ENCODE data around the gene HYDIN. TPM values are rescaled to one million over a fixed set of nuclear protein-coding genes. Genes with fewer than 3 reads are reported as not detected.
"Not testable (repeated sequence)": the region's sequence is repeated elsewhere in the genome, so short reads cannot be mapped to it uniquely, and the experiment has no call there.

Gene HYDIN
- polyA plus RNA-seq, 3 donors: 0.07 to 0.70 (median 0.67) TPM

DNA sequence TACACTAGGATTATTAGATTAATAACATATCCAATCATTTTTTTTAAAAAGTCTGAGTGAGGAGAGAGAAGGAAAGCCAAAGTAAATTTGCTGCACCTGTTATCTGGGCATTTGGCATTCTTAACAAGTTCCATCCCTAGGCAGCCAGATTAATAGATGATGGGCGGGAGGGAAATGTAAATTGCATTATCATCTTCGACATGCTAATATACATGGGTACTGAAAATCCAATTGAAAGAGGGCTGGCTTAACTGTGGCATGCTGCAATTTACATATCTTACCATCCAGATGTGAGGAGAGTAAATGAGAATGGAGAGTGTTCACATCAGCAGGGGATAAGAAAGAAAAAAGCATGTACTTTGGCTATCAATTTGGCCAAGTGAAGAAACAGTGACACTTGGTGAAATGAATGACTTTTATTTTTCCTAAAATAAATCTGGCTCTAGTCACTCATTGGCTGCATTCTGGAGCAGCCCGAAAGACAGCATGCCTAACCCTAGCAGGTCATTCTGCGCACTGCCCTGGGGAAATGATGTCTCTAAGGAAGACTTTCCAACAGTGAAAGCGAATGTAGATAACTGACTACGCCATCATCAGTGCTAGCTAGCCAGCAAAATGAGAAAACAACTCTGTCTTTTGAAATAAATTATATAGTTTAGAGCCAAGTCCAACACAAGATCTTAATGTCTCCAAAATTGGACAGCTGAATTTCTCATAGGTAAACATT, 57.9 kb downstream of the HYDIN start:
- H3K27ac ChIP-seq (ENCODE audit: low read depth, low read length): no peak overlapping the region
- WGBS, 3 donors: 63 to 72% (median 68%) methylated on average over 6 of the region's 6 CpGs

DNA sequence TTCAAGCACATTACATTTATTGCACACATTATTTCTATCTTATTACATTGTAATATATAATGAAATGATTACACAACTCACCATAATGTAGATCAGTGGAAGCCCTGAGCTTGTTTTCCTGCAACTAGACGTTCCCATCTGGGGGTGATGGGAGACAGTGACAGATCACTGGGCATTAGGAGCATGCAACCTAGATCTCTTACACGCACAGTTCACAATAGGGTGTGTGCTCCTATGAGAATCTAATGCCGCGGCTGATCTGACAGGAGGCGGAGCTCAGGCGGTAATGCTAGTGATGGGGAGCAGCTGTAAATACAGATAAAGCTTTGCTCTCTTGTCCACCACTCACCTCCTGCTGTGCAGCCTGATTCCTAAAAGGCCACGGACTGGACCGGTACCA, 69.5 kb downstream of the HYDIN start:
- not testable (repeated sequence) for H3K27ac ChIP-seq (ENCODE audit: low read depth, low read length)
- 88 to 92% (median 91%) methylated on average over 6 of the region's 8 CpGs for WGBS, 3 donors

DNA sequence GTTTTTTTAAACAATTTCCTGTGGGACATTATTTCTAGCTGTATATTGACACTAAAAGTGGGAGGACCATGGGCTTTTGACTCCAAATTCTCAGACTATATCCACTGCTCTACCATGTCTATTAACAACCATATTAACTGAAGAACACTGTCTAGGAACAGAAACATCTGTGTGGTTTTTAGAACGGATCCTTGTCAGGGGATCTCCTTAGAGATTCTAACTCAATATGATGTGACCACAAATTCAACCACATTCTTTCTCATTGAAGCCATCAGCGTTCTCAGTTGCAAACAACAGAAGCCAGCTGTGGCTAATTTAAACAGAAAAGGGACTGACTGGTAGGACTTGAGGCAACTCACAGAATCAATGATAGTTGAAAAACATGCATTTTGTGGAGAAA, 73.2 kb downstream of the HYDIN start:
- WGBS, 3 donors: 77 to 100% methylated on average over 1 of the region's 2 CpGs; no CpG with 5 or more reads in 1 of the 3 donors

DNA sequence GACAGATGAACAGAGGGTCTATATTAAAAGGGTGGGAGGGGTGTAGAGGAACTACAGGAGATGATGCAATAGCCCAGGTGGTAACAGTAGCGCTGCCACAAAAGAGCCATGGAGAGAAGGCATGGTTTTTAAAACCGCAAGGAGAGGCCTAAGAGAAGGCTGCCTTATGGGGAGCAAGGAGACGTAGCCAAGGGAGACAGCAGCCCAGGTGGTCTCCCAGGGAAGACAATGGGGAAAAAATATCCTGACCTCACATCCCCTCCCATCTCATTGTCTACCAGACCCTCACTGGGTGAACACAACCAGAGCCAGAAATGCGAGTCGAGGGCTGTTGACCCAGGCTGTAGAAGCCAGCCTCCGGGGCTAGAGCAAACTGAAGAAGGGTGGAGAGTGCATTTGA, 77.2 kb downstream of the HYDIN start:
- H3K27ac ChIP-seq (ENCODE audit: low read depth, low read length): not testable (repeated sequence)
- WGBS, 3 donors: 50 to 83% (median 60%) methylated on average over 1 to 2 of the region's 6 CpGs

More for the DNA sequence above, 73.2 kb downstream of the HYDIN start:
- not testable (repeated sequence) for H3K27ac ChIP-seq (ENCODE audit: low read depth, low read length)

DNA sequence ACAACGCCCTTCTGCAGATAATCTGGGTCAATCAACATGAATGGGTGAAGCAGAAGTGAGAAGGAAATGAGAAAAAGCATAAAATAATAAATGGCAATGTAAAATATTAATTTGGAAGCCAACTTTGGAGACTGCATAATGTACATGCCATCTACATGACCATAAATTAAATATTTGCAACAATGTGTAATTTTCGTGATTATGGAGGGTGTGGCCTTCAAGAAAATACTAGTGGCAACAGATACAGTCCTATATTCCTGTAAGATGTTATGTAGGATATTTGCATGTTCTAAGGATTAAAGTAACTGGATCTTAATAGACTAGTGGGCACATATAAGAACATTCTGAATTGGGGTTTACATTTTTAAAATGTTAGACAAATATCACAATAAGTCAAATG, 78.9 kb downstream of the HYDIN start:
- H3K27ac ChIP-seq (ENCODE audit: low read depth, low read length): not testable (repeated sequence)
- 33 to 100% methylated on average over 1 of the region's 2 CpGs; no CpG with 5 or more reads in 1 of the 3 donors for WGBS, 3 donors

DNA sequence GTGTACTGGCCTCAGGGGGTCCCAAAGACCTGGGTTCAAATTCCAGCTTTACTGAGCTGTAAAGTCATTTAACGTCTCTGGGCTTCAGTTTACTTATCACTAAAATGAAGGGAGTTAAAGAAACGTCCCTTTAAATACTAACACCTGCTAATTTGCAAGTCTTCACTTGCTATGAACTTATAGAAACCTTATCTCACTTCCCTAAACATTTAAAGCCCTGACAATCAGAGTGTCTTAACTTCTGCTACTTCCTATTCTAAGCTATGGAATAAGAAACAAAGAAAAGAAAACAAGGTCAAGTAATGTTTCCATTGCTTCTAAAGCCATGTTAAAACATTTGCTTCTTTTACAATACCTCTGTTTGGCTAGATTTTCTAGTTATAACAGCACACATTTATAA, 87.3 kb downstream of the HYDIN start:
- 20 to 27% methylated on average over 1 of the region's 2 CpGs; no CpG with 5 or more reads in 1 of the 3 donors for WGBS, 3 donors

DNA sequence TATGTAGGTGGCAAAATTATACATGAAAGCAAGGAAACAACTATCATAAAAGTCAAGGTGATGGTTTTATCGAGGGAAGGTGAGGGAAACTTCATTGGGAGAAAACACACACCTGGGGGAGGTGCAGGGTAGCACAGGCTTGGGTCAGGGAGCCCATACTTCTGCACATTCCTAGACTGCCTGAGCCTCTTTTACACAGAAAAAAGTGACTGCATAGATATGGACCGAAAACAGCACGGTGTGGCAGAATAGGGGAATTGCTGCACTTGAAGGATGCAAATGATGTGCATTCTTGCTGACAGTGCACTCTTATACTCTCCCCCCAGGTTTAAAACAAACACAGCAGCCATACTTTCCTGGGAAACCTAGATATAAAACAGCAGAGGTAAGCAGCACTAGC, 120.0 kb downstream of the HYDIN start:
- not testable (repeated sequence) for H3K27ac ChIP-seq (ENCODE audit: low read depth, low read length)
- 68 to 78% (median 71%) methylated on average over 1 of the region's 3 CpGs for WGBS, 3 donors

More for the DNA sequence above, 87.3 kb downstream of the HYDIN start:
- H3K27ac ChIP-seq (ENCODE audit: low read depth, low read length): not testable (repeated sequence)

DNA sequence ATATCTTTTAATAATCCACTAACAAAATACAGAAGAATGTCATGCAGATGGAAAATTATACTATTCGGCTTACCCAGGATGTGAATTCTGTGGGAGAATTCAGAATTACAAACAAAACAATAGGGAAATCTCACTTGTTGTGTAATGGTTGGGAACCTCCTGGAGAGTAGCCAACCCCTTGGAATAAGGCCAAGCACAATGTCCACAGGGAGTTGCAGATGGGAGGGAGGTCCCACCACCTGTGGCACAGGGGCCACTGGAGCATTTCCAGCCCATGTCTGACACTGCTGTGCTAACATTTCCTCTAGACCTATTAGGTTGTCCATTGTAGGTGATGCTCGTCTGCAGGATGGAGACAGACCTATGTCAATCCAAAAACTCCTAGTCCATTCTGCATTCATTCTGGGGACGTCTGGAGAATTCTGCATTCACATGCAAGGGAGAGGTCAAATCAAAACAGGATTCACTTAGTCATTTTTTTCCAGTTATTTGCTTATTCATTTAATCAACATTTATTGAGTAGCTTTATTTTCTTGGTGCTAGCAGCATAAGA, 120.8 kb downstream of the HYDIN start:
- WGBS, 3 donors: 7 to 46% (median 43%) methylated on average over 1 of the region's 3 CpGs
- not testable (repeated sequence) for H3K27ac ChIP-seq (ENCODE audit: low read depth, low read length)

DNA sequence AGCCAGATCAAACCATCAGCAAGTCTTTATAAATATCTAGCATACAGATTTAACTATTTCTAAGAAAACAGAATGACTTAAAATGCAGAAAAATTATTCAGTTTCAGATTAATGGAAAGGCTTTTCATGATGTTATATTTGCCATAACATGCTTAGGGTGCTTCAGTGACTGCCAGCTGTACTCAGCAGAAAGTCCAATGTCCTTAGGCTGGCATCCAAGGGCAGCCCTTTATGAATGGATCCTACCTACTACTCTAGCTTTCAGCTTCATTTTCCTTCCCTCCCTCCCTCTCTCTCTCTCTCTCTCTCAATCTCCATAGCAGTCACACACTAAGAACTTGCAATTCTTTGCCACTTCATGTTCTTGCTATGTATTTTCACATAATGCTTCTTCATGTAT, 124.6 kb downstream of the HYDIN start:
- H3K27ac ChIP-seq (ENCODE audit: low read depth, low read length): not testable (repeated sequence)

DNA sequence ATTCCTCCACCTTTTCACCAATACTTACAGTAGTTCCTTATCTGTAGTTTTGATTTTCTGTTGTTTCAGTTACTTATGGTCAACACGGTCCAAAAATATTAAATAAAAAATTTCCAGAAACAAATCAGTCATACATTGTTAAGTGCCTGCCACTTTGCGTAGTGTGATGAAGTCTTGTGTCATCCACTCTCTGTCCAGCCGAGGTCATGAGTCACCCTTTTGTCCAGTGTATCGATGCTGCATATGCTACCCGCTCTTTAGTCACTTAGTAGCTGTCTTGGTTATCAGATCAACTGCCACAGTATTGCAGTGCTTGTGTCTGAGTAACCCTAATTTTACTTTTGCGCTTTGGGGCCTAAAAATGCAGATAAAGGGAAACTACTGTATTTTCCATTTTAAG, 146.9 kb downstream of the HYDIN start:
- H3K27ac ChIP-seq (ENCODE audit: low read depth, low read length): not testable (repeated sequence)
- WGBS, 3 donors: 89 to 96% (median 95%) methylated on average over 4 of the region's 6 CpGs

DNA sequence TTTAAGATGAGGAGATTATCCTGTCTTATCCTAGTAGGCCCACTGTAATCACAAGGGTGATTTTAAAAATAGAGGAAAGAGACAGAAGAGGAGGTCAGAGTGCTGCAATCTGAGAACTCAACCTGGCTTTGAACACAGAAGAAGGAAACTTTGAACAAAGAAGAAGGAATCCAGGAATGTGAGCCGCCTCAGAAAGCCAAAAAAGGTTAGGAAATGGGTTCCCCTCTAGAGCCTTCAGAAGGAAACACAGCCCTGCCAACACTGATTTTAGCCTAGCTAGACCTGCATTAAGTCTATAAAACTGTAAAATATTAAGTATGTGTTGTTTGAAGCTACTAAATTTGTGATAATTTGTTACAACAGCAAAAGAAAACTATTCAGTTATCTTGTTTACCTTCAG, 149.7 kb downstream of the HYDIN start:
- WGBS, 3 donors: 34 to 73% (median 38%) methylated on average over 1 of the region's 1 CpG
- H3K27ac ChIP-seq (ENCODE audit: low read depth, low read length): not testable (repeated sequence)

DNA sequence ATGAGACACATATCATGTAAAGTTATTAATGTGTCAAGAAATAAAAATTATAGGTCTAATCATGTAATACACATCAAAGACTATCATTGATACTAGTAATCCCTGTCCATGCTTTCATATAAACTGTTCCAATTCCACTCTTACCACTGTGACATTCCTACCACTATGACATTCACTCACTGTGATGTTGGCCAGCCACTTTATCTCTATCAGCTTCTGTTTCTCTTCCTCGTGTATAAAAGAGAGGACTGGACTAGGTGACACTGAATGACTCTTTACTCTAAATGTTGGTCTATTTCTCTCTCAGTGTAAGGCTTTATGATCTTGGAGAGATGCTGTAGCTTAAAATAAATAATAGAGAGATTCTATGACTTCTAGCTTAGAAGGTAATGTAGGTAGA, 150.3 kb downstream of the HYDIN start:
- 42 to 67% methylated on average over 1 of the region's 1 CpG; no CpG with 5 or more reads in 1 of the 3 donors for WGBS, 3 donors
- H3K27ac ChIP-seq (ENCODE audit: low read depth, low read length): not testable (repeated sequence)

DNA sequence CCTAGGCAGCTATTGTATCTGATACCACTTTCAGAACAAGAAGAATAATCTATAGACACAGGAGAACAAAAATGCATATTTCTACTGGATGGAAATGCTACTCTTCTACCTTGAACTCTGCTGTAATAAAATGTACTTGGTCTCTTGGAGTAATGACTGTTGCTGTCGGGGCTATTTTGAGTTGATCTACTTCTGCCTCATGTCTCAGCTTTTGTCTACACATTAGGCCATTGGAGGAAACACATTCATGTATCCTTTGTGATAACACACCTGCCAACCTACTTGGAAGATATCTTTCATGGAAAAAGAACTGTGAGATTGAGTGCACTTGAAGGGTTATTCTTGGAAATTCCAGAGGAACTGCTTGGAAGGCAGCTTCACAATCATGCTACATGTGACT, 159.9 kb downstream of the HYDIN start:
- no CpG with 5 or more reads among the region's 1 CpG for WGBS, 3 donors
- not testable (repeated sequence) for H3K27ac ChIP-seq (ENCODE audit: low read depth, low read length)

DNA sequence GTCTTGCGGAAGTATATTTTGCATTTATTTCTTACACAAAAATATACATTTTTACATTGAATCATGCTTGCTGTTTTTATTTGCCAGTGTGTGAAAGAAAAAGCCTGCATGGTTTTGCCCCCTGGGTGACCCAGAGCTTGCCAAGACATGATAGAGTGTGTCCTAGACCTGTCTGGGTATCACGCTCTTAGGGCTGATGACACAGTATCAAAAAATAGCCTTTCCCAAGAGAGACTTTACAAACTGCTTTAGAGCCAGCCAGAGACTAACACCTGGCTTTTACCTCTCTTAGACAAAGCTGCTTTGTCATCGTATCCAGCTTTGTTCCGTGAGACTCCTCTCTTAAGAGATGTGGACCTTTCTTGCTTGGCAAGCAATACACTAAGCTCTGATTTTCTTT, 160.7 kb downstream of the HYDIN start:
- H3K27ac ChIP-seq (ENCODE audit: low read depth, low read length): not testable (repeated sequence)
- 85 to 88% (median 87%) methylated on average over 4 of the region's 4 CpGs for WGBS, 3 donors

DNA sequence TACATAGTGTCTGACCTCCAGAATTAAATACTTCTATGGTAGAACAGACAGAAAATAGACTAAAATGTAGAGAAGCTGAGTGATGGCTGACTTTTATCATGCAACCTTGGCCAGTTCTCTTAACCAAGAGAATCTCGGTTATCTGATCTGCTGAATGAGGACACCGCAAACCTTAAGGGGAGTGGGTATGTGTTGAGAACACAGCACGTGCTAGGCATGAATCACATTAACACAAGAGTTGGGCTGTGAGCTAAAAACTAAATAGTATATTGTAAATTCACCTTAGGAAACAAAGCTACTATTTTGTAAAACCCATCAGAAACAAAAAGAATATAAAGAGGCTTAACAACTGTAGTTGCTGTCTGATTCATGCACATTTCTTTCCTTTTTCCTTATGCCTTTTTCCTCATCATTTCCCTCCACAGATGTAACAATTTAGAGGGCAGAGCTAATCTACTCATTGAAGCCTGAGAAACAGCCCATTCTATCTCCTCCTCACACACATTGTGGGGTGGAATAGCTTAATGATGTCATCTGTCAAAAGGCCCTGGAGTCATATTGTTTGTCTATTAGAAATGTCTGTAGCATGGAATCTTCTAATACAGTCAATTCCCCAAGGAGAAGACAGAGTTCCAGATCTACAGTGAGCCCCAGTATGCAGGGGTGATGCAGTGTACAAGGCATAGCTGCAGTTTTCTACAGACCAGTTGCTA, 176.5 kb downstream of the HYDIN start:
- not testable (repeated sequence) for H3K27ac ChIP-seq (ENCODE audit: low read depth, low read length)
- WGBS, 3 donors: 76 to 80% (median 77%) methylated on average over 2 to 3 of the region's 3 CpGs

DNA sequence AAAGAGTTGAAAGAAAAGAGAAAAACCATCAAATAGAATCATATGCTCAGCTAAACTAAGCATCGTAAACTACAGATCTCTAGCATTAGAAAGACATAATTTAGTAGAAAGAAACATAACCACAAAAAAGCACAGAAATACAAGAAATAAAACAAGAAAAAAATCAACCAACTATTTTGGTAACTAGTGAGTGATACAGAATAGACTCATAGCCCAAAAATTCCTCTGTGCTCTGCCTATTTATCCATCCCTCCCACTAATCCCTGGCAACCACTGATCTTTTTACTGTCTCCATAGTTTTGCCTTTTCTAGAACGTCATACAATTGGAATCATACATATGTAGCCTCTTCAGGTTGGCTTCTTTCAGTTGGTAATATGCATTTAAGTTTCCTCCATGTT, 180.2 kb downstream of the HYDIN start:
- WGBS, 3 donors: 64 to 94% (median 90%) methylated on average over 1 to 2 of the region's 2 CpGs
- H3K27ac ChIP-seq (ENCODE audit: low read depth, low read length): not testable (repeated sequence)

DNA sequence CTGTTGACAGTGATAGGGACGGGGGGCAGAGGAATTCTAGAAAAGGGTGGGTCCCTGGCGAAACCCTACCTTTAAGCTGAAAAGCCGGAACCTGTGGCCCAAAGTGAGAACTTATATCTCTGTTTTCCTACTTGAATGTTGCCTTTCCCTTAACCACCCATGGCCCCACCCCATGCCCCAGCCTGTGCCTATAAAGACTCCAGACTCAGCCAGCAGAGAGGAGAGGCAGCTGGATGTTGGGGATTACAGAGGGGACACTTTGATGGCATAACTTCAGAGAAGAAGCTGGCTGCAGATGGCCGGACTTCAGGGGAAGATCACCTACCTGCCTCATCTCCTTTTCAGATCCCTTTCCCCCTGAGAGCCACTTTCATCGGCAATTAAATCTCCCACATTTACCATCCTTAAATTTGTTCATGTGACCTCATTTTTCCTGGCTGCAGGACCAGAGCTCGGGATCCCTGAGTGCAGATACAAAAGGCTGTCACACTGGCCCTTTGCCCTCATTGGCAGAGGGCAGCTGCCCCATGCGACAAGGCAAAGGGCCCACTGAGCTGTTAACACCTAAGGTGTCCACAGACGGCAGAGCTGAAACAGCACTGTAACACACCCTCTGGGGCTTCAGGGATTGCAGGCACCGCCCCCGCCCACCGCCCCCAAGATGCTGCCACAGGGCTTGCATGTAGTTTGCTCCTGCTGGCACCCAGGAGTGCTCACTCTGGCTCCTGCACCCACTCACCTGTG, 191.0 kb downstream of the HYDIN start:
- H3K27ac ChIP-seq (ENCODE audit: low read depth, low read length): not testable (repeated sequence)
- 82 to 86% (median 84%) methylated on average over 8 of the region's 11 CpGs for WGBS, 3 donors

DNA sequence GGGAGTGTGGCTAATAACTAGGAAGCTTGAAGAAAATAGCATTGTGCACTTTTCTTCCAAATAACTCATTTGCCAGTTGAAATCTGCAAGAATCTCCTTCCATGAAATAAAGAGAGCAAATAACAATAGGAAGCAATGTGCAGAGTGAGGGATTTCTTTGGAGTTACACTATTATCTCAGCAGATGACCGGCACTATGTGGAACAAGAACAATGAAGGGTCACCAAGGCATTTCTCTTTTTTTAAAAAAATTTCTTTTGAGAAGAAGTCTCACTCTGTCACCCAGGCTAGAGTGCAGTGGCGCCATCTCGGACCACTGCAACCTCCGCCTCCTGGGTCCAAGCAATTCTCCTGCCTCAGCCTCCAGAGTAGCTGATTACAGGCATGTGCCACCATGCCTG, 192.1 kb downstream of the HYDIN start:
- not testable (repeated sequence) for H3K27ac ChIP-seq (ENCODE audit: low read depth, low read length)
- WGBS, 3 donors: 85 to 96% (median 96%) methylated on average over 4 of the region's 4 CpGs

DNA sequence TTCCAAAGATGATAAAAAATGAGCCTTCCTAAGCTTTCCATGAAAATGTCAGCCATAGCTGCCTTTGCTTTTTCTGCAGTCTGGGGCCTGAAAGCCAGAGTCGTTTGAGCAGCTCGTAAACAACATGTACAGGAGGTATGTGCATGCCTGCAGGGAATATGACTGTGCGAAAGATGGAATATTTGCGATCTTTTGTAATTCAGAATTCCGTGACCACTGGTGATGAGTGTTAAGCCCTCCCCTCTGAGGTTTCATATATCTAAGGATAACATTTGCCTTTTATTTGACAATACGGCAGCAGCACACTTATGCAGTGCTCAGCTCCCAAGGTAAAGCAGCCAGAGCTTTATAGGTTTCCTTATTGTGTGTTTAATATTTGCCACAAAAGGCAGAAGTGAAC, 192.5 kb downstream of the HYDIN start:
- WGBS, 3 donors: 63 to 70% (median 69%) methylated on average over 6 of the region's 6 CpGs
- H3K27ac ChIP-seq (ENCODE audit: low read depth, low read length): not testable (repeated sequence)

Measured in adipose tissue (tissue), 3 donors.